Endothelial cell of umbilical vein (primary cell): ENCODE results near the gene PTK6. TPM values are rescaled to one million over a fixed set of nuclear protein-coding genes. Genes with fewer than 3 reads are reported as not detected.
A peak's percentile ranks its signal among the peaks of the same experiment; 100 is the strongest.

Source experiments
- Bru-seq: library from RNA; stranded (reverse); fragments of 400-500 nt; gene quantifications from one replicate; lab custom pipeline; 2021; lab: Mats Ljungman, UMichigan
- BruChase-seq, 2 experiments: library from RNA; stranded (reverse); fragments of 400-500 nt; gene quantifications; one replicate each; lab custom pipeline; 2021; lab: Mats Ljungman, UMichigan
- BruUV-seq: library from RNA; stranded (reverse); fragments of 400-500 nt; replicated peaks from 2 replicates; lab custom pipeline; 2021; lab: Mats Ljungman, UMichigan
- CTCF ChIA-PET: fragments of 300-600, 350-600 bp; sonication (Branson Sonifier 250); formaldehyde crosslinking; loops from one replicate; lab custom pipeline; 2021; ENCODE audit warnings: antibody characterized with exemption, inconsistent platforms; lab: Charles Lee
- POLR2A ChIA-PET: fragments of 300-600, 350-600 bp; sonication (Branson Sonifier 250); formaldehyde crosslinking; loops from one replicate; lab custom pipeline; 2021; ENCODE audit warnings: antibody characterized with exemption, inconsistent platforms; lab: Charles Lee
- DNase-seq: peaks from one replicate; pipeline ENCODE4 v3.0.0-alpha.2; 2011; ENCODE audit warnings: low read depth, low spot score
- FAIRE-seq: peaks from 2 replicates; lab custom pipeline; 2011; peaks lifted over from hg19 to GRCh38; lab: Jason Lieb, UNC
- H2AFZ ChIP-seq: 2 replicates; pipeline ENCODE4 v1.6.0; 2012; ENCODE audit warnings: low read depth, low read length, control low read depth, inconsistent platforms
- H3K27ac ChIP-seq: 2 replicates; pipeline ENCODE4 v1.5.1; 2011; ENCODE audit warnings: low read depth, mild to moderate bottlenecking, control low read depth, low read length, moderate library complexity; ENCODE audit not compliant: insufficient read depth
- H3K27me3 ChIP-seq, 2 experiments: 2 replicates each; pipeline versions ENCODE4 v1.6.0 to v1.6.1; 2011; ENCODE audit warnings: low read length in 2 of 2, mixed read lengths in 1 of 2; ENCODE audit not compliant: control insufficient read depth in 2 of 2, insufficient read depth in 2 of 2
- H3K36me3 ChIP-seq, 2 experiments: 2 replicates in 1 of 2; 3 replicates in 1 of 2; pipeline ENCODE4 v1.5.1; 2011; ENCODE audit warnings: low read length in 2 of 2, mild to moderate bottlenecking in 1 of 2, moderate library complexity in 1 of 2; ENCODE audit not compliant: control insufficient read depth in 2 of 2, insufficient read depth in 2 of 2; ENCODE audit errors: extremely low read depth in 1 of 2
- H3K4me1 ChIP-seq: 3 replicates; pipeline ENCODE4 v1.5.1; 2011; ENCODE audit warnings: mild to moderate bottlenecking, low read length; ENCODE audit not compliant: control insufficient read depth, insufficient read depth; ENCODE audit errors: extremely low read depth
- H3K4me2 ChIP-seq: 2 replicates; pipeline ENCODE4 v1.6.1; 2011; ENCODE audit warnings: low read length, control low read depth, mixed read lengths; ENCODE audit not compliant: insufficient read depth
- H3K4me3 ChIP-seq, 3 experiments: fragments of 200-600 bp in 1 of 3; sonication (generic), shearing (Covaris generic) in 1 of 3; replicated peaks in 1 of 3; 2 replicates each; pipeline ENCODE4 v1.5.1; 2011 to 2016; ENCODE audit warnings: control low read depth in 3 of 3, low read length in 3 of 3, mild to moderate bottlenecking in 2 of 3, inconsistent platforms in 1 of 3, low read depth in 1 of 3, moderate library complexity in 1 of 3; ENCODE audit not compliant: insufficient read depth in 1 of 3
- H3K79me2 ChIP-seq: 2 replicates; pipeline ENCODE4 v1.6.0; 2012; ENCODE audit warnings: low read length, inconsistent platforms; ENCODE audit not compliant: control insufficient read depth, insufficient read depth
- H3K9ac ChIP-seq: replicated peaks from 2 replicates; pipeline ENCODE3; 2011; ENCODE audit warnings: low read length, control low read depth; ENCODE audit not compliant: insufficient read depth; ENCODE audit errors: extremely low read depth
- H3K9me1 ChIP-seq: replicated peaks from 3 replicates; pipeline ENCODE4 v1.6.0; 2011; ENCODE audit warnings: mild to moderate bottlenecking, low read length; ENCODE audit not compliant: control insufficient read depth, insufficient read depth; ENCODE audit errors: extremely low read depth
- H3K9me3 ChIP-seq: replicated peaks from 2 replicates; pipeline ENCODE4 v1.5.1; 2012; ENCODE audit warnings: low read length, inconsistent platforms; ENCODE audit not compliant: control insufficient read depth, insufficient read depth
- H4K20me1 ChIP-seq: replicated peaks from 2 replicates; pipeline ENCODE3; 2011; ENCODE audit warnings: mild to moderate bottlenecking, low read length; ENCODE audit not compliant: control insufficient read depth, insufficient read depth; ENCODE audit errors: extremely low read depth
- FOS ChIP-seq: IDR thresholded peaks from 2 replicates; pipeline ENCODE4 v1.6.1; 2011; ENCODE audit warnings: mild to moderate bottlenecking, low read length, moderate library complexity, borderline replicate concordance; ENCODE audit not compliant: insufficient read depth
- GATA2 ChIP-seq: IDR thresholded peaks from 2 replicates; pipeline ENCODE4 v1.7.0; 2011; ENCODE audit warnings: low read depth, mild to moderate bottlenecking, moderate library complexity, mixed read lengths, low read length; ENCODE audit not compliant: insufficient read length, insufficient read depth
- JUN ChIP-seq: IDR thresholded peaks from 2 replicates; pipeline ENCODE4 v1.6.1; 2011; ENCODE audit warnings: borderline replicate concordance, low read depth; ENCODE audit not compliant: insufficient read length, insufficient read depth
- POLR2AphosphoS5 ChIP-seq: IDR thresholded peaks from 2 replicates; pipeline ENCODE4 v1.6.1; 2012; ENCODE audit warnings: low read depth, mild to moderate bottlenecking, control low read depth, low read length, moderate library complexity; ENCODE audit not compliant: insufficient read depth
- dilution Hi-C: fragments of 300-500 bp; cut with MboI; formaldehyde crosslinking; loops from one replicate; pipeline ENCODE4 v1.15.0; 2019; ENCODE audit warnings: low sequenced_read_pairs; ENCODE audit not compliant: extremely low pct_ligation_motif_present
- intact Hi-C: fragments of 100-400 bp; cut with micrococcal nuclease; formaldehyde crosslinking; loops from one replicate; pipeline ENCODE4 v1.10.0; 2022
- long read RNA-seq: library from polyadenylated mRNA; stranded (forward); transcript quantifications from one replicate; pipeline ENCODE4 v2.0.0, GENCODE V29; 2021
- polyA minus RNA-seq, 3 experiments: library from RNA; depleted of rRNA, polyadenylated mRNA; stranded (reverse); fragments of >200 nt; gene quantifications; 1 replicate in 1 of 3; 2 replicates in 2 of 3; pipeline ENCODE4 v1.2.3, GENCODE V29; 2011
- polyA plus RNA-seq, 4 experiments: library from polyadenylated mRNA; depleted of rRNA in 3 of 4; stranded (reverse) in 3 of 4; unstranded in 1 of 4; fragments of >200 nt; gene quantifications; 2 replicates each; pipeline versions ENCODE4 v1.2.1 to v1.2.3, GENCODE V29; 2011 to 2012; ENCODE audit warnings: missing spikeins in 1 of 4
- total RNA-seq: library from RNA; stranded (reverse); gene quantifications from 2 replicates; pipeline ENCODE4 v1.2.3, GENCODE V29; 2021

The PTK6 gene
- 0.18 TPM in 1 of 2 replicates, not detected in the other for total RNA-seq
- 0.05 TPM in 1 of 2 replicates, not detected in the other for polyA plus RNA-seq
- 0.03 TPM in 1 of 2 replicates, not detected in the other for polyA plus RNA-seq (2011; cell fraction: cytosol; rRNA removed)
- polyA plus RNA-seq (2011; cell fraction: nucleus; rRNA removed): 0.05 and 0.10 TPM in 2 replicates
- polyA plus RNA-seq (2012): 0.08 TPM in 1 of 2 replicates, not detected in the other
- not detected in 2 replicates for polyA minus RNA-seq
- 6.3 TPM for polyA minus RNA-seq (2011; cell fraction: cytosol; rRNA and poly(A)+ RNA removed)
- not detected in 2 replicates for polyA minus RNA-seq (2011; cell fraction: nucleus; rRNA and poly(A)+ RNA removed)
- Bru-seq, nascent RNA: not detected
- percentile 8 among the genes with signal in this experiment for BruChase-seq, experiment 1, labeled RNA remaining after a 6-hour chase
- not detected for BruChase-seq, experiment 2, labeled RNA remaining after a 2-hour chase
- long read RNA-seq: 0 reads

DNA sequence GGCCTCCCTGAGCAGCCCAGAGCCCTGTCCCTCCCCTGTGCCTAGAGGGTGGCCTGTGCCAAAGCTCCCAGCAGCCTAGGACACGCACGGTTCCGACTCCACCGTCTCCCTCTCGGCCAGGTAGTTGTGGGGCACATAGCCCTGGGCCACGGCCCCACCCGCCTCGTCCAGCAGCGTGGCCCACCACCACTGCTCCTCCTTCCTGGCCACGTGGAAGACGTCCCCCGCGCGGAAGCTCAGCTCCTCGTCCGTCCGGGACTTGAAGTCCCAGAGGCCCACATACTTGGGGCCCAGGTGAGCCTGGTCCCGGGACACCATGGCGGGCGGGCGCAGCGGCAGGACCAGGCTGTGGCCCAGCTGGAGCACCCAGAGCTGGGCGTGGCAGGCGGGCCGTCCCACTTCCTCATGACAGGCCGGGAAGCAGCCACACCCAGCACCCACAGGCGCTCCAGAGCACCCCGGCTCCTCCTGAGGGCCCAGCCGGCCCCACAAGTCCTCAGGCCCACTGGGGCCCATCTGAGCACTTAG, at the start of gene PTK6:
PTK6 (minus strand) TSS at position 380 of the 528 bp plus-strand sequence; CDS start at position 318, 62 bp downstream.
- ChIA-PET CTCF (interaction anchor here (0.7 to 5.7 kb wide), 33 partner anchors 8 to 585 kb away, joined by 3 to 89 read pairs (median 6); partner anchors contain the start of genes ARFRP1, GMEB2, HELZ2 and LIME1), POLR2A (interaction anchor here (0.8 kb wide), 1 partner anchor 13 kb away, joined by 3 read pairs; no protein-coding TSS in a partner anchor)
- no peaks in the 10 kb centered on the region for H4K20me1 ChIP-seq
- H3K4me1 ChIP-seq: no peaks in the 10 kb centered on the region
- no peaks in the 10 kb centered on the region for H3K9me1 ChIP-seq
- H2AFZ ChIP-seq: peak within 1 kb of the TSS; percentile 61
- H3K4me3 ChIP-seq: peak within 1 kb of the TSS in 1 of 3 experiments; percentile 34
- H3K36me3 ChIP-seq: no peaks in the 10 kb centered on the region
- intact Hi-C loops (no loop called here), dilution Hi-C loops (no loop called here)
- no peak for TF ChIP-seq POLR2AphosphoS5
- no peak within 1 kb of the TSS for H3K9ac ChIP-seq
- H3K27ac ChIP-seq: no peak within 1 kb of the TSS
- H3K9me3 ChIP-seq: no peaks in the 10 kb centered on the region
- no peak for FAIRE-seq
- no peak for DNase-seq
- no peak within 1 kb of the TSS for H3K4me2 ChIP-seq
- H3K27me3 ChIP-seq: no peaks in the 10 kb centered on the region
- BruUV-seq: no TSS peak
- H3K79me2 ChIP-seq: no peaks in the 10 kb centered on the region

DNA sequence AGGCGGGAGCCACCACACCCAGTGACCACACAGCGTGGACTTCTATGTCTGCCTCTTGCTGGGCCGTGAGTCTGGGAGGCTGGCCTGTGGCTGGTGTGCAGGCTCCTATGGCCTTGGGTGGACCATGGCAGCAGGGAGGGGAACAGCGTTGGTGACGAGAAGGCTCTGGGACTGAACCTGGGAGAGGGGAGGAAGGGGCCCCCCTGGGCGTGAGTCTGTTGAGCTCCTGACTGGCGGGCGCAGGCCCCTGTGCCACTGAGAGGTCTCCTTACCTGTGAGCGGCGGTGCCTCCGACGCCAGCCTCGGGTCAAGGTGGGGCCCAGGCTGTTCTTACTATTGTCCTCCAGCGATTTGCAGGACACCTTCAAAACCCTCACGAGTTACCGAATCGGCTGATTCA, 49.6 kb upstream of the PTK6 start:
- H3K4me1 ChIP-seq: no peaks in the 10 kb centered on the region
- H3K4me3 ChIP-seq: no peak overlapping the region
- ChIA-PET POLR2A (no interaction called here), CTCF (no interaction called here)
- DNase-seq: no peak
- H3K27ac ChIP-seq: no peak overlapping the region
- H3K27me3 ChIP-seq: no peaks in the 10 kb centered on the region
- H3K79me2 ChIP-seq: no peaks in the 10 kb centered on the region
- dilution Hi-C loops (no loop called here), intact Hi-C loops (no loop called here)
- peaks cover 0 to 27% of the 10 kb centered on the region in 2 experiments for H3K36me3 ChIP-seq
- TF ChIP-seq GATA2 (no peak), JUN (no peak), FOS (no peak)
- H3K9ac ChIP-seq: no peak overlapping the region
- no peaks in the 10 kb centered on the region for H3K9me3 ChIP-seq
- no peak overlapping the region for H3K4me2 ChIP-seq
- BruUV-seq: no TSS peak
- no peaks in the 10 kb centered on the region for H3K9me1 ChIP-seq
- FAIRE-seq: no peak
- no peak overlapping the region for H2AFZ ChIP-seq
- no peaks in the 10 kb centered on the region for H4K20me1 ChIP-seq
